Measurements from ENCODE around the gene FAM120AOS. TPM values are rescaled to one million over a fixed set of nuclear protein-coding genes. Genes with fewer than 3 reads are reported as not detected.

The FAM120AOS gene
- total RNA-seq, 1 experiment from 2014 or later = 53.6 TPM

DNA sequence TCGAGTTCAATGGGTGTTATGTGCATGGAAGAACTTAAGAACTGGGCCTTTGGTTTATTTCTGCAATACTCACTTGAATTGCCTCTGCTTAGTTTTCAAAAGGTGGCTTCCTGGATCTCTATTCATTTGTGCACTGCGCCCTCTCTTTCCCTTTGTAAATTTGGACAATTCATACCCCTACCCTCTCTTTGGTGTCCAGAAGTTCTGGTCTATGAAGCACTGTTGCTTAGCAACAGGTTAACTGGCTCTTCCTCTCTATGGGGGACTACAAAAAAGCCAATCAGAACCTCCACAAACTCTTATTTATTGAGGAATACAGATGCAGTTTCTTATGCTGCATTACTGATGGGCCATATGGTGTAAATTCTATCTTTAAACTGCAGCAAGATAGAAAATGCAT, 15.4 kb downstream of the FAM120AOS start:
- Histone ChIP-seq H3K4ac (ENCODE audit: low read depth, low read length) (no peak overlapping the region), H4K91ac (ENCODE audit: insufficient read length, low read depth, low read length) (no peak overlapping the region), H2AFZ (ENCODE audit: low read length) (no peak overlapping the region), H3K27ac (ENCODE audit: insufficient read length, low read depth, low read length) (no peak overlapping the region), H3K27me3 (ENCODE audit: insufficient read depth, low read length) (no peaks in the 10 kb centered on the region), H2BK5ac (ENCODE audit: insufficient read length, low read length) (no peak overlapping the region), H4K20me1 (ENCODE audit: control insufficient read depth, insufficient read depth, insufficient read length) (no peaks in the 10 kb centered on the region), H3K79me2 (ENCODE audit: insufficient read depth, low read length) (no peaks in the 10 kb centered on the region), H2BK120ac (ENCODE audit: low read depth, low read length, poor library complexity, severe bottlenecking) (no peak overlapping the region), H2BK12ac (ENCODE audit: insufficient read length, low read depth, low read length) (no peak overlapping the region), H3K9me3 (ENCODE audit: control insufficient read depth, low read depth, low read length) (no peaks in the 10 kb centered on the region), H3K18ac (ENCODE audit: insufficient read length, low read depth, low read length) (no peak overlapping the region), H3K4me1 (ENCODE audit: insufficient read depth, low read length) (no peaks in the 10 kb centered on the region), H4K5ac (ENCODE audit: insufficient read length, low read depth, low read length) (no peak overlapping the region), H3K23ac (ENCODE audit: insufficient read length, low read depth, low read length) (no peak overlapping the region), H3K79me1 (ENCODE audit: insufficient read depth, low read depth, low read length, poor library complexity, severe bottlenecking) (no peaks in the 10 kb centered on the region), H4K8ac (replicated peaks; ENCODE audit: insufficient read length, low read depth, low read length) (no peak overlapping the region), H3K4me2 (ENCODE audit: insufficient read depth, insufficient read length, low read length) (no peak overlapping the region), H3K9ac (ENCODE audit: extremely low read depth, insufficient read length, low read length) (no peak overlapping the region), H3K23me2 (ENCODE audit: insufficient read length, low read depth, low read length, poor library complexity, severe bottlenecking) (no peaks in the 10 kb centered on the region), H2AK5ac (ENCODE audit: insufficient read length, low read length) (no peak overlapping the region), H2BK15ac (ENCODE audit: low read depth, low read length) (no peak overlapping the region), H3K14ac (ENCODE audit: insufficient read depth, low read length) (no peak overlapping the region), H2BK20ac (ENCODE audit: low read depth, low read length, poor library complexity, severe bottlenecking) (no peak overlapping the region), H3T11ph (ENCODE audit: low read length) (no peak overlapping the region), H3K56ac (ENCODE audit: insufficient read length, low read depth, low read length) (no peak overlapping the region)
- peaks cover 1% of the 10 kb centered on the region; the same call in 1 of the 2 replicates for H3K27me3 Mint-ChIP-seq (ENCODE audit: low read depth)
- H3K9me3 Mint-ChIP-seq = no peaks in the 10 kb centered on the region
- no peak overlapping the region for H3K27ac Mint-ChIP-seq
- peaks cover 4 to 11% of the 10 kb centered on the region in 2 experiments; a peak in 3 of 4 replicates for H3K4me1 Mint-ChIP-seq
- no peak overlapping the region for H3K4me3 Mint-ChIP-seq
- DNase-seq = no peak
- H3K36me3 Mint-ChIP-seq (ENCODE audit: insufficient read depth in 1 of 3, low read depth in 3 of 3) = no peaks in the 10 kb centered on the region
- TF ChIP-seq, protein P1, sequence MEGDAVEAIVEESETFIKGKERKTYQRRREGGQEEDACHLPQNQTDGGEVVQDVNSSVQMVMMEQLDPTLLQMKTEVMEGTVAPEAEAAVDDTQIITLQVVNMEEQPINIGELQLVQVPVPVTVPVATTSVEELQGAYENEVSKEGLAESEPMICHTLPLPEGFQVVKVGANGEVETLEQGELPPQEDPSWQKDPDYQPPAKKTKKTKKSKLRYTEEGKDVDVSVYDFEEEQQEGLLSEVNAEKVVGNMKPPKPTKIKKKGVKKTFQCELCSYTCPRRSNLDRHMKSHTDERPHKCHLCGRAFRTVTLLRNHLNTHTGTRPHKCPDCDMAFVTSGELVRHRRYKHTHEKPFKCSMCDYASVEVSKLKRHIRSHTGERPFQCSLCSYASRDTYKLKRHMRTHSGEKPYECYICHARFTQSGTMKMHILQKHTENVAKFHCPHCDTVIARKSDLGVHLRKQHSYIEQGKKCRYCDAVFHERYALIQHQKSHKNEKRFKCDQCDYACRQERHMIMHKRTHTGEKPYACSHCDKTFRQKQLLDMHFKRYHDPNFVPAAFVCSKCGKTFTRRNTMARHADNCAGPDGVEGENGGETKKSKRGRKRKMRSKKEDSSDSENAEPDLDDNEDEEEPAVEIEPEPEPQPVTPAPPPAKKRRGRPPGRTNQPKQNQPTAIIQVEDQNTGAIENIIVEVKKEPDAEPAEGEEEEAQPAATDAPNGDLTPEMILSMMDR (conservative IDR thresholded peaks at IDR 0.05) = no peak
- no CpG with 5 or more reads among the region's 2 CpGs for whole genome bisulfite sequencing (ENCODE audit: extremely low coverage, insufficient read length, low lambda C conversion rate)

Data from H9 (cell line).